H9 (cell line): Measurements from ENCODE around the gene PHF21A. TPM values are rescaled to one million over a fixed set of nuclear protein-coding genes. Genes with fewer than 3 reads are reported as not detected.

Experiments used
- DNase-seq: peaks from one replicate; pipeline ENCODE4 v3.0.0-alpha.2; 2017
- H2AFZ ChIP-seq: one replicate; pipeline ENCODE4 v1.6.1; 2013; ENCODE audit warnings: mild to moderate bottlenecking, low read length, control low read depth, moderate library complexity
- H2AK5ac ChIP-seq: 2 replicates; pipeline ENCODE4 v1.6.1; 2013; ENCODE audit warnings: low read length, control low read depth, mixed read lengths; ENCODE audit not compliant: insufficient read length
- H2BK120ac ChIP-seq: one replicate; pipeline ENCODE4 v1.6.1; 2013; ENCODE audit warnings: low read depth, mild to moderate bottlenecking, low read length, control low read depth, inconsistent platforms; ENCODE audit not compliant: poor library complexity, severe bottlenecking
- H2BK12ac ChIP-seq: 2 replicates; pipeline ENCODE4 v1.6.1; 2013; ENCODE audit warnings: low read length, control low read depth, mixed read lengths, low read depth; ENCODE audit not compliant: insufficient read length
- H2BK15ac ChIP-seq: 2 replicates; pipeline ENCODE4 v1.6.1; 2013; ENCODE audit warnings: low read depth, low read length, control low read depth
- H2BK20ac ChIP-seq: one replicate; pipeline ENCODE4 v1.6.1; 2013; ENCODE audit warnings: low read depth, mild to moderate bottlenecking, low read length, control low read depth, inconsistent platforms; ENCODE audit not compliant: poor library complexity, severe bottlenecking
- H2BK5ac ChIP-seq: 2 replicates; pipeline ENCODE4 v1.6.1; 2013; ENCODE audit warnings: low read length, control low read depth, mixed read lengths; ENCODE audit not compliant: insufficient read length
- H3K14ac ChIP-seq: 2 replicates; pipeline ENCODE4 v1.6.1; 2013; ENCODE audit warnings: low read length, control low read depth; ENCODE audit not compliant: insufficient read depth
- H3K18ac ChIP-seq: 2 replicates; pipeline ENCODE4 v1.6.1; 2013; ENCODE audit warnings: low read depth, mild to moderate bottlenecking, mixed read lengths, low read length, control low read depth; ENCODE audit not compliant: insufficient read length
- H3K23ac ChIP-seq: 2 replicates; pipeline ENCODE4 v1.6.1; 2013; ENCODE audit warnings: low read length, control low read depth, mixed read lengths, low read depth; ENCODE audit not compliant: insufficient read length
- H3K23me2 ChIP-seq: 2 replicates; pipeline ENCODE4 v1.6.1; 2013; ENCODE audit warnings: low read depth, mild to moderate bottlenecking, mixed read lengths, low read length, control low read depth; ENCODE audit not compliant: insufficient read length, poor library complexity, severe bottlenecking
- H3K27ac ChIP-seq: 2 replicates; pipeline ENCODE4 v1.5.1; 2013; ENCODE audit warnings: low read length, control low read depth, mixed read lengths, low read depth; ENCODE audit not compliant: insufficient read length
- H3K27me3 ChIP-seq: 2 replicates; pipeline ENCODE4 v1.6.1; 2013; ENCODE audit warnings: low read length, control low read depth, inconsistent platforms; ENCODE audit not compliant: insufficient read depth
- H3K4ac ChIP-seq: 2 replicates; pipeline ENCODE4 v1.6.1; 2013; ENCODE audit warnings: low read depth, mild to moderate bottlenecking, control low read depth, inconsistent platforms, low read length, moderate library complexity
- H3K4me1 ChIP-seq: 2 replicates; pipeline ENCODE4 v1.6.1; 2013; ENCODE audit warnings: low read length, control low read depth, inconsistent platforms; ENCODE audit not compliant: insufficient read depth
- H3K4me2 ChIP-seq: 2 replicates; pipeline ENCODE4 v1.6.1; 2013; ENCODE audit warnings: low read length, control low read depth, mixed read lengths; ENCODE audit not compliant: insufficient read length, insufficient read depth
- H3K56ac ChIP-seq: 2 replicates; pipeline ENCODE4 v1.6.1; 2013; ENCODE audit warnings: low read depth, mild to moderate bottlenecking, mixed read lengths, low read length, control low read depth; ENCODE audit not compliant: insufficient read length
- H3K79me1 ChIP-seq: 2 replicates; pipeline ENCODE4 v1.6.1; 2013; ENCODE audit warnings: low read depth, mild to moderate bottlenecking, moderate library complexity, low read length, control low read depth, inconsistent platforms; ENCODE audit not compliant: insufficient read depth, poor library complexity, severe bottlenecking
- H3K79me2 ChIP-seq: 2 replicates; pipeline ENCODE4 v1.6.1; 2013; ENCODE audit warnings: low read length, control low read depth, inconsistent platforms; ENCODE audit not compliant: insufficient read depth
- H3K9ac ChIP-seq: 2 replicates; pipeline ENCODE4 v1.6.1; 2013; ENCODE audit warnings: low read length, control low read depth, mixed read lengths; ENCODE audit not compliant: insufficient read length; ENCODE audit errors: extremely low read depth
- H3K9me3 ChIP-seq: one replicate; pipeline ENCODE4 v1.6.1; 2013; ENCODE audit warnings: low read depth, low read length, inconsistent platforms; ENCODE audit not compliant: control insufficient read depth
- H3T11ph ChIP-seq: one replicate; pipeline ENCODE4 v1.6.1; 2013; ENCODE audit warnings: mild to moderate bottlenecking, low read length, control low read depth, inconsistent platforms
- H4K20me1 ChIP-seq: one replicate; pipeline ENCODE4 v1.6.1; 2013; ENCODE audit not compliant: control insufficient read depth, insufficient read length, insufficient read depth
- H4K5ac ChIP-seq: 2 replicates; pipeline ENCODE4 v1.6.1; 2013; ENCODE audit warnings: low read depth, mild to moderate bottlenecking, mixed read lengths, low read length, control low read depth; ENCODE audit not compliant: insufficient read length
- H4K8ac ChIP-seq: replicated peaks from 2 replicates; pipeline ENCODE4 v1.6.1; 2013; ENCODE audit warnings: low read length, control low read depth, mixed read lengths, low read depth; ENCODE audit not compliant: insufficient read length
- H4K91ac ChIP-seq: 2 replicates; pipeline ENCODE4 v1.6.1; 2013; ENCODE audit warnings: low read depth, mild to moderate bottlenecking, moderate library complexity, mixed read lengths, low read length, control low read depth; ENCODE audit not compliant: insufficient read length
- H3K27ac Mint-ChIP-seq, 3 experiments: 2 replicates in 2 of 3; 3 replicates in 1 of 3; pipeline ENCODE4 v1.8.0; 2020 to 2021; ENCODE audit warnings: mixed read lengths in 3 of 3, mild to moderate bottlenecking in 1 of 3, moderate library complexity in 1 of 3
- H3K27me3 Mint-ChIP-seq: 2 replicates; pipeline ENCODE4 v1.8.0; 2021; ENCODE audit warnings: low read depth, mild to moderate bottlenecking, moderate library complexity, mixed read lengths
- H3K36me3 Mint-ChIP-seq, 3 experiments: 2 replicates in 2 of 3; 3 replicates in 1 of 3; pipeline ENCODE4 v1.8.0; 2020 to 2021; ENCODE audit warnings: low read depth in 3 of 3, mixed read lengths in 3 of 3; ENCODE audit not compliant: insufficient read depth in 1 of 3
- H3K4me1 Mint-ChIP-seq, 2 experiments: 2 replicates each; pipeline ENCODE4 v1.8.0; 2020; ENCODE audit warnings: mixed read lengths in 2 of 2
- H3K4me3 Mint-ChIP-seq, 2 experiments: 2 replicates in 1 of 2; 3 replicates in 1 of 2; pipeline ENCODE4 v1.8.0; 2020 to 2021; ENCODE audit warnings: mild to moderate bottlenecking in 2 of 2, mixed read lengths in 2 of 2, moderate library complexity in 1 of 2
- H3K9me3 Mint-ChIP-seq, 2 experiments: 2 replicates in 1 of 2; 3 replicates in 1 of 2; pipeline ENCODE4 v1.8.0; 2020; ENCODE audit warnings: mild to moderate bottlenecking in 2 of 2, mixed read lengths in 2 of 2, moderate library complexity in 1 of 2
- CTCF ChIP-seq: fragments of 200-600 bp; sonication (generic); conservative IDR thresholded peaks from 3 replicates; pipeline ENCODE4 v1.8.0; 2021; ENCODE audit warnings: antibody characterized with exemption, mild to moderate bottlenecking
- WGBS: extraction: QIAGEN DNeasy Blood & Tissue Kit; methylation state at CpG from one replicate; pipeline ENCODE4 v1.1.7; 2013; ENCODE audit warnings: missing lambda C conversion rate, low lambda C conversion rate, mixed read lengths; ENCODE audit not compliant: insufficient read length; ENCODE audit errors: extremely low coverage; 5-methylcytosine and 5-hydroxymethylcytosine counted together
- total RNA-seq: library from RNA; stranded (reverse); gene quantifications from 2 replicates; pipeline ENCODE4 v1.2.1, GENCODE V29; 2021

PHF21A gene
- total RNA-seq, 1 experiment from 2014 or later: 33.8 TPM

DNA sequence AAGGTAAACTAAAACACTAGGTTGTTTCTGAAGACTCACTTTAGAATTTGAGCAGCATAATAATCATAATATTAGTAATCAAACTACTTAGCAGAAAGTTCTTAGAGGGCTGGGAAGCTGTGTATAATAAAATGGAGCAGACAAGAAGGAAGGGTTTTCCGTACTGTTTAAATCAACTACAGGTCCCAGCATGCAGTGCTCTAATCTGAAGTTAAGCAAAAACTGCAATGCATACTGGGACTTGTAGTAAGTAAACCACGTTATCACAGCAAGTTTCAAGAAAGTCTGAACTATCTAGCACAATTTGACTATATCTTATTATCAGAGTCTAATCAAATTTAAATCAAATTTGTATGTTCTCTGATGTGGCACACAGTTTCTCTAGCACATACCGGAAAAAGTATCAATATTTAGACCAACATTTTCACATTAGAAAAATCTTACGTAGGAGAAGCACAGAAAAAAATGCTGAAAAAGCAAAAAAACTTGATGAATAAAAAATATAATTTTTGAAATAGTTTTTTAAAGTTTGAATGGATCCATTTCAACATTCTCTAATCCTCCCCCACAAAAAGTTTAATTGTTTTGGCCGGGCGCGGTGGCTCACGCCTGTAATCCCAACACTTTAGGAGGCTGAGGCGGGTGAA, 8.2 kb downstream of the PHF21A start:
- H4K91ac ChIP-seq: no peak overlapping the region
- no peaks in the 10 kb centered on the region; a peak in 1 of 5 replicates for H3K9me3 Mint-ChIP-seq
- no peak overlapping the region for H3K27ac Mint-ChIP-seq
- no peaks in the 10 kb centered on the region for H3K23me2 ChIP-seq
- DNase-seq: no peak
- H4K8ac ChIP-seq: no peak overlapping the region
- no peak overlapping the region for H3K27ac ChIP-seq
- H3K27me3 Mint-ChIP-seq: no peaks in the 10 kb centered on the region
- peaks cover 11 to 24% of the 10 kb centered on the region in 2 experiments for H3K4me1 Mint-ChIP-seq
- H3K4me1 ChIP-seq: no peaks in the 10 kb centered on the region
- no peaks in the 10 kb centered on the region for H3K27me3 ChIP-seq
- no peak overlapping the region for H3K18ac ChIP-seq
- no peak overlapping the region for H3K14ac ChIP-seq
- H3T11ph ChIP-seq: no peak overlapping the region
- H4K20me1 ChIP-seq: no peaks in the 10 kb centered on the region
- H3K9me3 ChIP-seq: no peaks in the 10 kb centered on the region
- no peak for TF ChIP-seq CTCF
- H3K56ac ChIP-seq: no peak overlapping the region
- no peak overlapping the region for H2BK15ac ChIP-seq
- no peak overlapping the region for H2AK5ac ChIP-seq
- no peak overlapping the region for H3K4me2 ChIP-seq
- no peak overlapping the region for H3K9ac ChIP-seq
- H3K4ac ChIP-seq: no peak overlapping the region
- no peak overlapping the region for H2BK120ac ChIP-seq
- H2BK12ac ChIP-seq: no peak overlapping the region
- no peak overlapping the region; a peak in 1 of 5 replicates for H3K4me3 Mint-ChIP-seq
- no peak overlapping the region for H3K23ac ChIP-seq
- peaks cover 4% of the 10 kb centered on the region; the same call in 1 of the 2 replicates for H3K79me2 ChIP-seq
- H4K5ac ChIP-seq: no peak overlapping the region
- no peak overlapping the region for H2AFZ ChIP-seq
- no peak overlapping the region for H2BK5ac ChIP-seq
- H3K36me3 Mint-ChIP-seq: no peaks in the 10 kb centered on the region
- no CpG with 5 or more reads among the region's 9 CpGs for WGBS
- no peak overlapping the region for H2BK20ac ChIP-seq
- H3K79me1 ChIP-seq: peaks cover 3% of the 10 kb centered on the region
